SK-N-MC (cell line): ENCODE data around the gene AJAP1.

Source experiments
- EZH2 ChIP-seq: fragments of 200-600 bp; sonication (generic); IDR thresholded peaks from one replicate; pipeline ENCODE4 v1.6.1; 2017; ENCODE audit warnings: antibody characterized with exemption
- POLR2AphosphoS5 ChIP-seq: IDR thresholded peaks from 2 replicates; pipeline ENCODE4 v1.6.1; 2012; ENCODE audit warnings: mild to moderate bottlenecking, low read depth, low read length, borderline replicate concordance

DNA sequence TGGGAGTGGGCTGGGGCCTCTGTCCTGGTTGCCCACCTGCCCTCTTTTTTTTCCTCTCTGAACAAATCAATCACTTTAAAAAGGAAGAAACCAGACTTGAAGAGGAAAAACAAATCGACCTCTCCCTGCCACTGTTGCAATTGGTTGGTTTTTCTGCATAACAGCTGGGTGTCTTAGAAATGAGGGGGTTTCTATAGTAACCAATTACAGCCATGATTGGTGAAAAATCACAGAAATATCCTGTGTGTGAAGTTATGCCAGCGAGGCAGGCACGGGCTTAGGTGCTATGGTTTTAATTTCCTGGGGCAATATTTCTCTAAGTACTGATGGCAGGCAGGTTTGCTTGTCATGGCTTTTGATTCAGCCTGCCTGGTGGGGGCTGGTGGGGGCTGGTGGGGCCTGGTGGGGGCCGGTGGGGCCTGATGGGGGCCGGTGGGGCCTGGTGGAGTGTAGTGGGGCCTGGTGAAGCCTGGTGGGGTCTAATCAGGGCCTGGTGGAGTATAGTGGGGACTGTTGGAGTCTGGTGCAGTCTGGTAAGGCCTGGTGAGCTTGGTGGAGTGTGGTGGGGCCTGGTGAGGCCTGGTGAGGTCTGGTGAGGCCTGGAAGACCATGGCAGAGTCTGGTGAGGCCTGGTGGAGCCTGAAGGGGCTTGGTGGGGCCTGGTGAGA, 54.6 kb downstream of the AJAP1 start:
- no peak for TF ChIP-seq EZH2
- TF ChIP-seq POLR2AphosphoS5, result no peak
